NCI-H524 (cell line): ENCODE results near the gene GALNTL6.
"Not testable (repeated sequence)": the region's sequence is repeated elsewhere in the genome, so short reads cannot be mapped to it uniquely, and the experiment has no call there.

ENCODE experiments used
- DNase-seq, 2 experiments: peaks; one replicate each; lab custom pipeline; 2025; lab: John Stamatoyannopoulos, UW

The GALNTL6 gene

DNA sequence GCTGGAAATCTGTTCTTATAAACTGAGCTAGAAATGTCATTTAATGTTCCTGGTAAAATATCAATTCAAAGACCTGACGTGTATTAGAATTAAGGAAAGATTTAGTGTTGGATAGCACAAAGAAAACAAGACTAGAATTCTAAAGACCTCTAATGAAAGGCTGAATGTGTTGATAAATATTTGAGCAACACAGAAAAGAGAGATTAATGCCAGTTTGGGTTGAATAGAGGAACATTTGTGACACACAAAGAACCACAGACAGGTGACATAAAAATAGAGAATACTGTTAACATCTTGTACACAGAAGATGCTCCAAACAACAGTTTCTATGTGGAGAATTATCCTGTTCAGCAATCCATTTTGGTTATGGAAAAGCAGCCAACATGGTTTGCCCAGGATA lies 1133.3 kb downstream of the GALNTL6 start:
- no peak for DNase-seq

DNA sequence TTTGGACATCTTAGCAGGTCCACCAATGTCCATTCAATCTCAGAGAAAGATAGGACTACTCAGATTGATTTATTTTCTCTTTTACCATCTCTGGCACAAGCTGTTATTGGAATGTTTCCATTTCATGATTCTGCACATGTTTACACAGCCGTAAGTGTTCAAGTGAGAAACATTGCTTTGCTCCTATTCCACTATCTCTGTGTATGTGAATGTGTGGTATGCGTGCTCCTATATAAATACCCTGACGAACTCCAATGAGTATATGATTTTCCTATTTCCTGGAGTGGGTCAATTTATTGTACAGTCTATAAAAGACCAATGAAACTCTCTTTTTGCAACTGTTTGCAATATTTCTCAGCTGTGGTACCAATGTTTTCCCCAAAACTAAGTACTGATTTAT lies 1134.4 kb downstream of the GALNTL6 start:
- DNase-seq, result no peak

DNA sequence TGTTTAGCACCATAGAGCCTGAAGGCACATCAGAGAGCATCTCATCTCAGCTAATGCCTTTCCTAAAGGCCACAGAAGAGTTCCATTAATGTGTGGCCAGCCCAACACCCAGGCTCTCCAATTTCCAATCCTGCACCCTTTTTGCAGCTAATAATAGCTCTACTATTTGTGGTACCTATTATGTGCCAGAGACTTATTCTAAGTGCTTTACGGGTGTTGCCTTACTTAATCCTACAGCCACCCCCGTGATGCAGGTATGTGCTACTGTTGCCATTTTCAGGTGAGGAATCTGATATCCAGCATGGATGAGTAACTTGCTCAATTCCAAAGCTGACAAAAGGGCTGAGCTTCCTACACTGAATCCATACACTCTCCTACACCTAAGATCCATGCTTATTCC lies 1137.8 kb downstream of the GALNTL6 start:
- DNase-seq, result no peak

DNA sequence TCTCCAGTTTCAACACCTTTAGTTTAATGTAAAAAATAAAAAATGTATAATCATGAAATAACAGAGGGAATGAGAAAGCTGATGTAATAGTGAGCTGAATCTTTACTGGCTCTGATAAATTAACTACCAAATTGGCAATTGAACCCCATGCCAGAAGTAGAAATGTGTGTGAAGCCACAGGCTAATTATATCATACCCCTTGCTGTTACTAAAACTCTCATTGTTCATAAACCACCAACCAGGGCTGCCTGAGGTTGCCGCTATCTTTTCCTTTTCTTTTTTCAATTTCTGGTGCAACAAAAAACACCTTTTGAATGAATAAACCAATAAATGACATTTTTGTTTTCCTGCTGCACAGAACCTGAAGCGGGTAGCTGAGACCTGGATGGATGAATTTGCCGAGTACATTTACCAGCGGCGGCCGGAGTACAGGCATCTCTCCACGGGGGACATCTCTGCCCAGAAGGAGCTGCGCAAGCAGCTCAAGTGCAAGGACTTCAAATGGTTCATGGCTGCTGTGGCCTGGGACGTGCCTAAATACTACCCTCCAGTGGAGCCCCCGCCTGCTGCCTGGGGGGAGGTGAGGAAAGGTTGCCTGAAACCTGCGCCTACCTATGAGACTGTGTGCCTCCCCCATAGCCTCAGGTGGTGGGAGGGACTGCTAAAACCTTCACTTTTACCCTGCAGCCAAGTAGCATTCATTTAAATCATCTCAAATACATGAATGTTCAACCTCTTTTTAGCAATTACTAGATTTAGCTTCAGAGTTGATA lies 1138.7 kb downstream of the GALNTL6 start:
- DNase-seq, result no peak

DNA sequence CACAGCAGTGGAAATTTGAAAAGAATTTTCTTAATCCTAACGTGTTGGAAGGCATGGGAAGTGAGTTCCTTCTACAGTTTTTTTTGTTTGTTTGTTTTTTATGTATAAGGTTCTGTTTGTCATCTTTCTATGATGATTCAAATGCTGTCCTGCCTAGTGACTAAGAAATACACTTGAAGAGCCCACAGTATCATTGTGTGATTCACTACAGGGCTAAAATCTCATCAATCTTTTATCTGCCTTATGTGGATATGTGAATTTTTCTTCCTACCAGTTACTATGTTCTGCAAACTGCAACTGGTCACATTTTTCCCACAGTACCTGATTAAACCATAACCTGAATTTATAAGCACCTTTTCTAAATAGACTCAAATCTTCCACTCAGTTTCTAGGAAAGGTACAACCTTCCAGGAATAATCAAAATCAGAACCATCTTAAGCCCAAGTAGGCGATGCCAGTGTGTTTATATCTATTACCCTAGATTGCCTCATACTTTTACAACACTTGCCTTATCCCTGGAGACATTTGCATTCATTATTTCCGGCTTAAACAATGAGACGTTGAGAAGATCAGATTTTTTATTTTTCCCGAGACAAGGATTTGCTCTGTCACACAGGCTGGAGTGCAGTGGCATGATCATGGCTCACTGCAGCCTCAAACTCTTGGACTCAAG lies 1140.8 kb downstream of the GALNTL6 start:
- DNase-seq, result no peak

DNA sequence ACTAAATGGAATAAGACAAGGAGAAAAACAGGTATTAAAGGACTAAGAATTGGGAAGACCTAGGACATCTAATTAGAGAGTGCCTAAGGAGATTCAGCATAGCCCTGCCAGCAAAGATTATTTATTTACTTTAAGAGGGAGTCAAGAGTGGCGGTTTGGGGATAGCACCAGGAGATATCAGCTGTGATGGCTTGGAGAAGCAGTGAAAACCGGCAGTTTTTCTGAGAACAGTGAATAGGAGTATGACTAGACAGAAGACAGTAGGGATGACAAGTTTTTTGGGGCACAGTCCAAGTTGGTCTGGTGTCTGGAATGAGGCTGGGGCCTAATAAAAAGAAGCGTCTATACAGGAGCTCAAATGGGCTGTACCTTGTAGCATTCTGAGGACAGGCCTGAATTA lies 1143.1 kb downstream of the GALNTL6 start:
- DNase-seq, result not testable (repeated sequence)

DNA sequence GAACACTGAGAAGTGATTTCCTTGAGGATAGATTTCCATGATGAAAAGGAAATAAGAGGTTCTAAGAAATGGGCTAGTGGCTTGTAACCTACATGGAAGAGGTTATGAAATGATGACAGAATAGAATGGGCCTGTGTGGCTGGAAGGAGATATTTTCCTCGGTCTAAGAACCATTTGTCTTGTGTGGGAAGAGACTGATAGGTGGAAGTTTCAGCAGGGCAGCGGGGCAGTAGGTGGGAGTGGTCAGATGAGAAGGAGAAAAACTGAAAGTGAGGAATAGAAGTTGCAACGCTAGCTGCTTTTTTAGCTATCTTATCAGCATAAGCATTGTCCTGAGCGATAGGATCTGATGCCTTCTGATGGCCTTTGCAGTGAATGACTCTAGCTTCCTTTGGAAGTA lies 1144.0 kb downstream of the GALNTL6 start:
- no peak for DNase-seq

DNA sequence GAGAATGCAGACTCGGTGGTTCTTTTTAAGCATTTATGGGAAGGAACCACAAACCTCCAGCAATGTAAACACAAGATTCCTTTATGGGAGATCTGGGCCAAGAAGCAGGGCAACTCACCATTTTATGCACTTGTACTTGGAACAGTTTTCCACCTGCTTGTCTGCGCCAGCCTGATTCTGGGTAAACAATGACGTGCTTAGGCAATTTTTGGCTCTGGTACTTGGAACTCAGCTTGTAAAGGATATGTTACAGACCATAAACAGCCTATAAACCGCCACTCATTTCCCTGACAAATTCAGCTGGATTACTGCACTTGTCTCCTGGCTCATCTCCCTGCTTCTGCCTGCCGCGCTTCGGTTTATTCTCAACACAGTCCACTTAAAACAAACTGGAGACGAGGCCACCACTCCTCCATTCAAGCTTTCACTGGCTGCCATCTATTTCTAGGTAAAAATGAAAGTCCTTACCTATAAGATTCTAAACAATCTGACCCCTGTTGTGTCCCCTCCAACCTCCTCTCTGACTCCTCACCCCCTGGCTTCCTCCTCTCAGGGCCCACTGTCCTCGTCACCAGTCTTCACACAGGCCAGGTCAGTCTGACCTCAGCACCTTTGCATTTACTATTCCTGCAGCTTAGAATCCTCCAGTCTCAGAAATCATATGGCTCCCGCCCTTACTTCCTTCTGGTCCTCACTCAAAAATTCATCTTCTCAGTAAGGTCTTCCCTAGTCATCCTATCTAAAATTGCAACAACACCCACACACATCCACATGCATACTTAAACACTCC lies 1149.6 kb downstream of the GALNTL6 start:
- DNase-seq, result no peak

DNA sequence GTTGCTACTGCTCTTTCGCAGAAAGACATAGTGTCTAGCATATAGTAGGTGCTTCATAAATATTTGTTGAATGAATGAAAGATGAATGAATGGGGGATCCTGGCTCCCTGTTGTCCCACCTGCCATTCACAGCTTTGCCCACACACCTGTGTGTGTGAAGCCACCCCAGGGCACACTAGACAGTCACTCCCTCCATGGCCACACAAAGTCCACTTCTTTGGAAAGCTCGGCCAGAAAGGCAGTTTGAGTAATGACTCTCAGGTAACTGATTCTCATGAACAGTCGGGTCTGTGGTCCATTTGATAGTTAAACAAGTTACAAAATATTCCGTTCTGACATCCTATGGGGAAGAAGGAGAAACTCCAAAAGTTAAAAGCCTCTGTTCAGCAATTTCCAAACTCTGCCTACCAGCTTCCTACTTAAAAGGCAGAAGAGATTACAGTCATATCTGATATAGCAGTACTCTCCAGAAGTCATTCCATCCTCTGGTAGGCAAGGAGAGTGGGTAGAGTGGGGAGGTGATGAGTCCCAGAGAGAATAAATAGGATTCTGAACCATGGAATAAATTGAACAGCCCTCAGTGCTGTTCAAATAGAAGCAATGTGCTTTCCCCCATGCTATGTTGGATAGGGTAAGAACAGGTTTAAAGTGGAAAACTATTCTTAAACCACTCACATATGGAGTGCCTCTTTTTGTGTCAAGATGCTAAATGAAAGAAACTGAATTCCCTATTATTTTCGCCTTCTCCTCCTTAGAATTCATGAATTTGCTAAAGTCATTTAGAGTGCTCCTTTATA lies 1150.5 kb downstream of the GALNTL6 start:
- no peak for DNase-seq

DNA sequence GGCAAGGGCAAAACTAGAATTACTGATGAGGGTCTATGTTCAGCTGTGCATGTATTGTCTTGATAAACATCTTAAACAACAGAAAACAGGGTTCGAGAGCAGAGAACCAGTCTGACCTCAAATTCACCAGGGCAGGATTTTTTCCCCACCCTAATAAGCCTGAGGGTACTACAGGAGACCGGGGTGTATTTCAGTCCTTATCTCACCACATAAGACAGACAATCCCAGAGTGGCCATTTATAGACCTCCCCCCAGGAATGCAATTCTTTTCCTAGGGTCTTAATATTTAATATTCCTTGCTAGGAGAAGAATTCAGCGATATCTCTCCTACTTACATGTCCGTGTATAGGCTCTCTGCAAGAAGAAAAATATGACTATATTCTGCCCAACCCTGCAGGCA lies 1157.0 kb downstream of the GALNTL6 start:
- not testable (repeated sequence) for DNase-seq

DNA sequence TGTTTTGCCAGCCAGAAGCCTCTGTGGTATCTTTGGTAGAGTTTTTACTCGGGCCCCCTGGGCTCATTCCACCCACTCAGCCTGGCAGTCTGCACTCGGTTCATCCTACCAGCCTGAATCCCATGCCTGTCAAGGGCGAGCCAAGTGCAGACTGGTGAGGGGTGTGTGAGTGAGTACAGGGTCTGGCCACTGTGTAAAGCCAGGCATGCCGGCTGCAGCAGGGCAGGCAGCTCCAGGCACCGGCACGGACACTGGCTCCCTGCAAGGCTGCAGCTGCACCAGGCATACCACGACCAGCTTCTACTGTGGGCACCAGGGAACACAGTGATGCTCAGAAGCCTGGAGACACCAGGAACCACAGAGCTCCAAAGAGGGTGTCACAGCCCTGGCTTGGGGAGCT lies 1161.4 kb downstream of the GALNTL6 start:
- DNase-seq, result no peak

DNA sequence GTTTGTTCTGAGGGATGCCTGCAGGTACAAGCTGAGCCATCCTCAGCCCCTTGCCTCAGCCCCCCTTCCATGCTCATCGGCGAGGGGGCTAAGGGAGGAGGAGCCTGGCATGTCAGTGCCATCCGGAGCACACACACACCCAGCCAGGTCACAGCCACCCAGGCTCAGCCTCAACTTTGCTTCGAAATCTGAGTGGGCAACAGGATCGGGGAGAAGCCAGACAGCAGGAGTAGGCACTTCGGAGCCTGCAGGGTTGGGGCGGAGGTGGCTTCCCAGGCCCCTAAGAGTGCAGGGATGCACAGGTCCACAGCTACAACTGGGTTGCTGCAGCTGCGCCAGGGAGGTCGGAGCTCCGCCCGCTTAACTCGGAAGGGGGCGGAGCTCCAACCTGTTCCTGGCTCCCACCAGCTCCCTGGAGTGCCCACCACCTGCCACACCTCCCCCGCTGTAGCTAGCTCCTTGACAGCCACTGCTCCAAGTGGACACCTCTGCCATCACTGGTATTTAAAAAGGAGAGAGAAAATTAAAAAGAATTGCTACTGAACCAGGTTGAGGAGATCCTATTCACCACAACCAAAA lies 1162.5 kb downstream of the GALNTL6 start:
- DNase-seq, result no peak

DNA sequence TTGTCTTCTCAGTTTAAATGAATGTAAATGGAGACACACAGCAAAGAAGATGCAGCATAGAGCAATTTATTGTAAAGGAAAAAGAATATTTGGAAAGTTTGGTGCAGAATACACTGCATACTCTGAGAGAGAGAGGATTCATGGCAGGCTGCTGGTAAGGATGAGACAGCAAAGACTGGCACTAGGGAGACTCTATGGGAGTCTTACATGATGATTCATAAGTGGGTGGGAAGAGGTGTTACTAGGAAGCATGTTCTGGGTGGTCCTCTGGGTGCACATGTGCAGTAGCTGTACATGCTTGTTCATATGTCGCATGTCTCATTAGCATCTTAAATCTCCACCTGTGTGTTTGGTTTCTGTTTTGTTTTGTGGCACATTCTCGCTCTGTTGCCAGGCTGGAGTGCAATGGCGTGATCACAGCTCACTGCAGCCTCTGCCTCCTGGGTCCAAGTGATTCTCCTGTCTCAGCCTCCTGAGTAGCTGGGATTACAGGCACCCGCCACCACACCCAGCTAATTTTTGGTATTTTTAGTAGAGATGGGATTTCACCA lies 1164.4 kb downstream of the GALNTL6 start:
- not testable (repeated sequence) for DNase-seq

DNA sequence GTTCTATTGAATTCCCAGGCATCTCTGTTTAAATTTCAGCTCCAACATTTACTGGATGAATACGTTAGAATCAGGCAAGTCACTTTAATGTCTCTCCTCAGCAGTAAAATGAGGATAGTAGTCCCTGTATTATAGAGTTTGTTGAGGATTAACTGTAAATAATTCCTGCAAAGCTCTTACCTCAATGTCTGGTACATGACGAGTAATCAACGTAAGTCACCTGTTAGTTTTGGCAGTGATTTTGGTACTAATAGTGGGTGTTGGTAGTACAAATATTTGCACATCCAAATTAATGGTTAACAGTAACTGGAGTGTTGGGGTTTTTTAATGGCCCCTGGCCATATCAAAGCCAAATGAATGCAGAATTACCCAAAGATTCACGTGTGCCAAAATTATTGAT lies 1165.6 kb downstream of the GALNTL6 start:
- no peak for DNase-seq

DNA sequence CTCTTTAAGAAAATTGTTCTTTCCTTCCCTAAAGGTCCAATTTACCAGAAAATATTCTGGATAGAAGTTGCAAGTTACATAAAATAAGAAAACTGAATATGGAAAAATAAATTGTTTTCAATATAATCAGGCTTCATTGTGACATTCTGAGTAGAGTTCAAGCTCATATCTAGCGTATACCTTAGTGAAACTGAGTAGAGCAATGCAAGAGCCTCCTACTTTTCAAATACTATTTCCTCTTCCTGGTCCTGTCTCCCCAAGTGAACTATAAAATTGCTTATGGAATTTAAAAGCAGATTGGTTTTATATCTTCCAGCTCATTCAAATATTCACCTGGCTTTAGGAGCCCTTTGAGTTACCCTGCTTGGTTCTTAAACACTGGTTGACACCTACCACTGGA lies 1166.1 kb downstream of the GALNTL6 start:
- no peak for DNase-seq

DNA sequence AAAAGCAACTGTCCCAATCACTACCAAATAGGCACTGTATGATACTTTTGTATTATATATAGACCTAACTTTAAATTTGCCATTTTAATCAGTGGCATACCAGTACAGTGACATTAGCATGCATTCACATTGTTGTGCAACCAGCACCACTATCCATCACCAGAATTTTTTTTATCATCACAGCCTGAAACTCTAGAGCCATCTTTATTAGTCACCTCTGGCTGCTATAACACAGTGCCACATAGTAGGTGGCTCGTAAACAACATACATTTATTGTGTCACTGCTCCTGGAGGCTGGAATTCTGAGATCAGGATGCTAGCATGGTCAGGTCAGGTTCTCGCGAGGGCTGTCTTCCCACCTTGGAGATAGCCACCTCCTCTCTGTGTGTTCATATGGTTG lies 1167.0 kb downstream of the GALNTL6 start:
- DNase-seq, result no peak

DNA sequence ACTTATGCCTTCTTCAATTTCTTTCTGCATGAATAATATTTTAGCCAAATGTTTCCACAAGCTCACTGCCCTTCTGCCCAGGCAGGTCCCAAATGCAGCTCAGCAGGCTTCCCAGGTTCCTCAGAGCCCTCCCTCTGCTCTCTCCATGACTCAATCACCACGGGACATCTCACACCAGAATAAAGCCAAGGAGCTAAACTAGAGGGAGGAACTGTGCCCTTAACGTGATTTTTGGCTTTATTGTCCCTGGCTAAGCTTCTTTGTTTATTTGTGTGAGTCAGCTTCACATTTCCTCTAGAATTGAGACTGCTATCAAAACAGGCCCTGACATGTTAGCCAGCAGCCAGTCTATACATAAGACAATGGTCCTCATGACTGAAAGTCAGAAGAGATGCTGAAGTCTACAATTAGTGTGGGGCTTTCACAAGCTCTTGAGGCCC lies 1169.0 kb downstream of the GALNTL6 start:
- DNase-seq, result no peak

DNA sequence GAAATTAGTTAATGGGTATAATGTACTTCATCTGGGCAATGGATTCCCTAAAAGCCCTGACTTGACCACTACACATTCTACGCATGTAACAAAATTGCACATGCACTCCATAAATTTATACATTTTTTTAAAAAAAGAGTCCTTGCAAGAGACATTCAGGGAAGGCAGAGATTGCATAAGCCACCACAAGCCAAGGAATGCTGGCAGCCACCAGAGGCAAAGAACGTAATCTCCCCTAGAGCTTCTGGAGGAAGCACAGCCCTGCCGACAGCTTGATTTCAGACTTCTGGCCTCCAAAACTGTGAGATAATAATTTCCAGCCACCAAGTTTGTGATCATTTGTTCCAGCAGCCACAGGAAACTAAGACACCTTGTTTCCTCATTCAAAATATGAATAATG lies 1169.8 kb downstream of the GALNTL6 start:
- no peak for DNase-seq

DNA sequence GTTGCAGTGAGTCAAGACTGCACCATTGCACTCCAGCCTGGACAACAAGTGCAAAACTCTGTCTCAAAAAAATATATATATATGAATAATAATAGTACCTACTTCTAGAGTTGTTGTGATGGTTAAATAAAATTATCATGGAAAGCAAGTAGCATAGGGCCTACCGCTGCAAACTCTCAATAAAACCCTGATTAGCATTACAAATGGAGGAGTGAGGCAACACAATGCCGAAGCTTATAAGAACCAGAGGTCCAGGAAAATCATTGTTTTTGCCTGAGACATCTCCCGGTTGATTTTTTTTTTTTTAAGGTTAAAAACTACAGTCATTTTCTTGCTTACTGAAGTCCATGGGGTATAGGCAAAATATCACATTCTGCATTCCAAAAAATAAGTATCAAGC lies 1170.4 kb downstream of the GALNTL6 start:
- DNase-seq, result no peak

DNA sequence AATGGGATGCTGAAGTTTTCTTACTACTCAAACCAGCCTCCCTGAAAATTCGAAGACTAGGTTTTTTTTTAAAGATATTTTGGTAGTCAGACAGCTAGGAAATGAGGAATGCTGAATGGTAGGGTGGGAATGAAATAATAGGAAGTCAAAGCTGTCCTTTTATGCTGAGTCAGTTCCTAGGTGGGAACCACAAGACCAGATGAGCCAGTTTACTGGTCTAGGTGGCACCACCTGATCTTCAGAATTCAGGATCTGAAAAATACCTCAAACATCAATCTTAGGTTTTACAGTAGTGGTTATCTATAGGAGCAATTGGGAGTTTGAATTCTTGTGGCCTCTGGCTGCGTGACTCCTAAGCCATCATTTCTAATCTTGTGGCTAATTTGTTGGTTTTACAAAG lies 1172.3 kb downstream of the GALNTL6 start:
- no peak for DNase-seq

DNA sequence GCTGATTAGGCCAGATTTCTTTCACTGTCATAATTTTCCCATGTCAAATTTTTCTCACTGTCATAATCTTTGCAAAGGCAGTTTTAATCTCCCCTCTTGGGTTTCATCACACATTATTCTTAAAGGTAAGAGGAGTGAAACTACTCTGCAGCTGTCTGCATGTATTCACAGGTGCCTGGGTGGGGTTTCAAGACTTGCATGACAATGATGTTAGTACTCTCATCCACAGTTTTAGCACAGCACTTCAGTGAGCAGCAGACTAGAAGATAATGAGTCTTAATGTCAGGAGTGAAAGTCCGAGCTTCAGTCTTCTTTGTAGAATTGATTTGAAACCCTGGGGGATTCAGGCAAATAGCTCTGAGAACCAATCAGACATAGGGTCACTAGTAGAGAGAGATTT lies 1172.9 kb downstream of the GALNTL6 start:
- DNase-seq, result peak in 1 of 2 experiments; percentile 43
